SK-N-SH (cell line): ENCODE data around the gene NFKBIE. TPM values are rescaled to one million over a fixed set of nuclear protein-coding genes. Genes with fewer than 3 reads are reported as not detected.

Experiments
- CTCF ChIA-PET: fragments of 300-600, 350-600 bp; formaldehyde crosslinking; extraction: SDS; loops from one replicate; lab custom pipeline; 2021; lab: Yijun Ruan, JAX
- POLR2A ChIA-PET: fragments of 350-600 bp; sonication (Branson Sonifier 250); formaldehyde crosslinking; extraction: SDS; loops from one replicate; lab custom pipeline; 2020; ENCODE audit warnings: antibody characterized with exemption, inconsistent platforms; lab: Yijun Ruan, JAX
- DNase-seq: peaks from one replicate; pipeline ENCODE4 v3.0.0; 2012
- H2AFZ ChIP-seq: fragments of 200-600 bp; sonication (generic); 2 replicates; pipeline ENCODE4 v1.8.1; 2016; ENCODE audit warnings: antibody characterized with exemption, mild to moderate bottlenecking, low read depth
- H3F3A ChIP-seq: fragments of 200-600 bp; sonication (generic); replicated peaks from 2 replicates; pipeline ENCODE3; 2016; ENCODE audit warnings: antibody characterized with exemption, mild to moderate bottlenecking; ENCODE audit not compliant: insufficient read depth
- H3K27ac ChIP-seq, 2 experiments: fragments of 200-500 bp in 1 of 2; fragments of 200-600 bp in 1 of 2; sonication (Bioruptor generic) in 1 of 2; sonication (generic), shearing (Covaris generic) in 1 of 2; 2 replicates each; pipeline versions ENCODE4 v1.5.1 to v1.6.1; 2014 to 2016; ENCODE audit warnings: low read depth in 2 of 2, inconsistent platforms in 1 of 2, low read length in 1 of 2, mild to moderate bottlenecking in 1 of 2, mixed read lengths in 1 of 2
- H3K27me3 ChIP-seq: fragments of 200-600 bp; sonication (generic), shearing (Covaris generic); 2 replicates; pipeline ENCODE4 v1.6.1; 2016; ENCODE audit warnings: mixed run types; ENCODE audit not compliant: insufficient read depth
- H3K36me3 ChIP-seq, 2 experiments: fragments of 200-500 bp in 1 of 2; fragments of 200-600 bp in 1 of 2; sonication (Bioruptor generic) in 1 of 2; sonication (generic) in 1 of 2; replicated peaks in 1 of 2; 2 replicates each; pipeline versions ENCODE3 to v1.5.1; 2014 to 2016; ENCODE audit warnings: low read length in 1 of 2, mild to moderate bottlenecking in 1 of 2; ENCODE audit not compliant: insufficient read depth in 2 of 2, control insufficient read depth in 1 of 2
- H3K4me1 ChIP-seq, 2 experiments: fragments of 200-500 bp in 1 of 2; fragments of 200-600 bp in 1 of 2; sonication (Bioruptor generic) in 1 of 2; sonication (generic), shearing (Covaris generic) in 1 of 2; 2 replicates each; pipeline versions ENCODE4 v1.5.1 to v1.6.1; 2014 to 2016; ENCODE audit warnings: low read depth in 1 of 2, low read length in 1 of 2, mixed run types in 1 of 2; ENCODE audit not compliant: insufficient read depth in 2 of 2, control insufficient read depth in 1 of 2
- H3K4me2 ChIP-seq: fragments of 200-600 bp; sonication (generic), shearing (Covaris generic); 2 replicates; pipeline ENCODE4 v1.6.1; 2017; ENCODE audit warnings: mixed run types
- H3K4me3 ChIP-seq, 2 experiments: fragments of 200-500 bp in 1 of 2; fragments of 200-600 bp in 1 of 2; sonication (Bioruptor generic) in 1 of 2; sonication (generic), shearing (Covaris generic) in 1 of 2; 2 replicates each; pipeline versions ENCODE4 v1.5.1 to v1.8.1; 2014 to 2016; ENCODE audit warnings: low read depth in 2 of 2, inconsistent platforms in 1 of 2, low read length in 1 of 2, mild to moderate bottlenecking in 1 of 2, mixed read lengths in 1 of 2, moderate library complexity in 1 of 2
- H3K79me2 ChIP-seq: fragments of 200-600 bp; sonication (generic); 2 replicates; pipeline ENCODE4 v1.8.1; 2017; ENCODE audit warnings: mild to moderate bottlenecking; ENCODE audit not compliant: insufficient read depth
- H3K9ac ChIP-seq: fragments of 200-600 bp; sonication (generic); 2 replicates; pipeline ENCODE4 v1.6.1; 2017; ENCODE audit warnings: mixed run types
- H3K9me2 ChIP-seq: fragments of 200-600 bp; sonication (generic); 2 replicates; pipeline ENCODE4 v1.6.1; 2017; ENCODE audit warnings: mixed run types
- H3K9me3 ChIP-seq: fragments of 200-600 bp; sonication (generic); 2 replicates; pipeline ENCODE4 v1.6.1; 2017; ENCODE audit warnings: mixed run types, mild to moderate bottlenecking, moderate library complexity
- H4K20me1 ChIP-seq: fragments of 200-600 bp; sonication (generic); 2 replicates; pipeline ENCODE4 v1.6.1; 2017; ENCODE audit warnings: mild to moderate bottlenecking, mixed run types; ENCODE audit not compliant: insufficient read depth
- ELF1 ChIP-seq: IDR thresholded peaks from 2 replicates; pipeline ENCODE4 v1.4.0; 2012
- EP300 ChIP-seq, 2 experiments: IDR thresholded peaks; 2 replicates each; pipeline versions ENCODE4 v1.4.0 to v1.6.1; 2012; ENCODE audit warnings: borderline replicate concordance in 1 of 2, low read depth in 1 of 2, low read length in 1 of 2
- FOXM1 ChIP-seq: IDR thresholded peaks from 2 replicates; pipeline ENCODE4 v1.4.0; 2012; ENCODE audit warnings: low read depth, mild to moderate bottlenecking
- GABPA ChIP-seq: IDR thresholded peaks from 2 replicates; pipeline ENCODE4 v1.4.0; 2012; ENCODE audit warnings: low read depth, mild to moderate bottlenecking
- GATA2 ChIP-seq: sonication (generic); formaldehyde crosslinking; IDR thresholded peaks from 2 replicates; pipeline ENCODE4 v1.5.0; 2020; ENCODE audit warnings: mild to moderate bottlenecking, missing genetic modification reagents
- JUND ChIP-seq: IDR thresholded peaks from 2 replicates; pipeline ENCODE4 v1.4.0; 2012
- MEF2A ChIP-seq: IDR thresholded peaks from 2 replicates; pipeline ENCODE4 v1.4.0; 2012; ENCODE audit warnings: low read depth, borderline replicate concordance
- MXI1 ChIP-seq: IDR thresholded peaks from 2 replicates; pipeline ENCODE4 v1.6.1; 2012; ENCODE audit warnings: mild to moderate bottlenecking, low read depth, low read length, improper control_type of control experiment
- NFIC ChIP-seq: IDR thresholded peaks from 2 replicates; pipeline ENCODE4 v1.4.0; 2012; ENCODE audit warnings: borderline replicate concordance
- NRF1 ChIP-seq: IDR thresholded peaks from 2 replicates; pipeline ENCODE4 v1.6.1; 2012; ENCODE audit warnings: low read depth, mild to moderate bottlenecking, low read length
- PBX3 ChIP-seq: IDR thresholded peaks from 2 replicates; pipeline ENCODE4; 2012
- POLR2AphosphoS5 ChIP-seq: IDR thresholded peaks from 2 replicates; pipeline ENCODE4 v1.6.1; 2012; ENCODE audit warnings: low read depth, low read length
- RCOR1 ChIP-seq: fragments of 150-350 bp; IDR thresholded peaks from 2 replicates; pipeline ENCODE4 v1.6.1; 2017; ENCODE audit warnings: antibody characterized with exemption, low read length
- RFX5 ChIP-seq: IDR thresholded peaks from 2 replicates; pipeline ENCODE4 v1.6.1; 2012; ENCODE audit warnings: mild to moderate bottlenecking, improper control_type of control experiment, low read length
- SIN3A ChIP-seq: IDR thresholded peaks from 2 replicates; pipeline ENCODE4 v1.6.1; 2012; ENCODE audit warnings: low read depth, mild to moderate bottlenecking, low read length, moderate library complexity, borderline replicate concordance
- SMC3 ChIP-seq: IDR thresholded peaks from 2 replicates; pipeline ENCODE4 v1.6.1; 2012; ENCODE audit warnings: low read depth, low read length, improper control_type of control experiment
- TCF12 ChIP-seq: IDR thresholded peaks from 2 replicates; pipeline ENCODE4 v1.4.0; 2012
- TEAD4 ChIP-seq: IDR thresholded peaks from 2 replicates; pipeline ENCODE4 v1.4.0; 2012; ENCODE audit warnings: mild to moderate bottlenecking, borderline replicate concordance; ENCODE audit not compliant: insufficient read depth
- USF1 ChIP-seq: IDR thresholded peaks from 2 replicates; pipeline ENCODE4 v1.4.0; 2012; ENCODE audit warnings: low read depth, borderline replicate concordance
- ZBTB33 ChIP-seq: IDR thresholded peaks from 2 replicates; pipeline ENCODE4 v1.4.0; 2012; ENCODE audit warnings: low read depth, borderline replicate concordance
- WGBS: methylation state at CpG from one replicate; pipeline ENCODE4 v1.1.6; 2017; ENCODE audit warnings: low lambda C conversion rate; 5-methylcytosine and 5-hydroxymethylcytosine counted together
- polyA plus RNA-seq, 3 experiments: library from polyadenylated mRNA; depleted of rRNA; stranded (reverse); fragments of >200 nt; gene quantifications; 2 replicates each; pipeline ENCODE4 v1.2.3, GENCODE V29; 2012

Gene NFKBIE
- polyA plus RNA-seq, 1 of the 3 experiments (the other 2 are of a cell fraction) = 5.8 TPM

- TF ChIP-seq PBX3 (no peak), POLR2AphosphoS5 (peak; percentile 59), GABPA (peak; percentile 38; the same call in 1 of the 2 replicates), MXI1 (peak; percentile 94), TEAD4 (no peak), TCF12 (no peak), JUND (0 out of 2 replicates have a peak, but pooled peaks have one; percentile 3), ZBTB33 (no peak), MEF2A (no peak), GATA2 (no peak), RCOR1 (no peak), SMC3 (no peak)
These were observed 17.7 kb downstream of the NFKBIE start (continued) for GRCh38 chr6:44247338-44248302.

- DNase-seq = peak; percentile 94
- ChIA-PET CTCF (interaction anchor here (0.8 to 8.4 kb wide), 12 partner anchors 9 to 150 kb away, joined by 3 to 115 read pairs (median 10); partner anchors contain the start of genes AARS2, CDC5L, SLC29A1 and SLC35B2), POLR2A (interaction anchor here (0.6 to 4.1 kb wide), 31 partner anchors 9 to 759 kb away, joined by 3 to 98 read pairs (median 4); partner anchors contain the start of genes AARS2, SLC29A1, SLC35B2 and SPATS1)
- peak within 1 kb of the TSS; percentile 98 for H3K4me2 ChIP-seq
- H3K4me3 ChIP-seq = peak within 1 kb of the TSS; percentile 65 to 99
- peaks cover 49% of the 10 kb centered on the region for H4K20me1 ChIP-seq
- H3K27ac ChIP-seq = peak within 1 kb of the TSS; percentile 86
- WGBS = 0% methylated on average over 29 of the region's 34 CpGs
- H3K9me2 ChIP-seq = no peaks in the 10 kb centered on the region
- peaks cover 34 to 39% of the 10 kb centered on the region in 2 experiments for H3K36me3 ChIP-seq
- H3K9me3 ChIP-seq = no peaks in the 10 kb centered on the region
- peaks cover 50% of the 10 kb centered on the region for H3K79me2 ChIP-seq
- H3F3A ChIP-seq = peaks cover 35% of the 10 kb centered on the region
- no peaks in the 10 kb centered on the region for H3K27me3 ChIP-seq
- H3K4me1 ChIP-seq = peaks cover 13 to 24% of the 10 kb centered on the region in 2 experiments; a peak in 3 of 4 replicates
- peak within 1 kb of the TSS; percentile 100 for H3K9ac ChIP-seq
- H2AFZ ChIP-seq = peak within 1 kb of the TSS; percentile 90
- TF ChIP-seq USF1 = no peak; the same call in 1 of the 2 replicates
- TF ChIP-seq TCF12 = peak; percentile 47
- no peak for TF ChIP-seq GATA2
- no peak for TF ChIP-seq ELF1
- peak; percentile 26; the same call in 1 of the 2 replicates for TF ChIP-seq MXI1
- peak; percentile 65; the same call in 1 of the 2 replicates for TF ChIP-seq MEF2A
- peak; percentile 34; the same call in 1 of the 2 replicates for TF ChIP-seq ZBTB33
- peak in 1 of 2 experiments; percentile 50; a peak in 1 of 4 replicates for TF ChIP-seq EP300 (IDR thresholded peaks at IDR 0.05; ENCODE audit: borderline replicate concordance in 1 of 2, low read depth in 1 of 2, low read length in 1 of 2)
- peak; percentile 100 for TF ChIP-seq POLR2AphosphoS5
- TF ChIP-seq SIN3A = peak; percentile 93
- no peak for TF ChIP-seq FOXM1
- no peak for TF ChIP-seq NRF1
- peak; percentile 90 for TF ChIP-seq PBX3
- TF ChIP-seq NFIC = no peak
- TF ChIP-seq RFX5 = peak; percentile 23; the same call in 1 of the 2 replicates
- peak; percentile 48 for TF ChIP-seq RCOR1
These were observed 18.6 kb downstream of the NFKBIE start, which contains the start of gene HSP90AB1 for GRCh38 chr6:44246663-44247337. TSS of gene HSP90AB1 (plus strand) at chr6:44247101. CDS start at chr6:44248630, 1,529 bp downstream.
